Activated CD8-positive, alpha-beta T cell treated with anti-CD3 and anti-CD28 coated beads for 36 hours (primary cell): ENCODE data around the gene SLC35B1. TPM values are rescaled to one million over a fixed set of nuclear protein-coding genes. Genes with fewer than 3 reads are reported as not detected.
A peak's percentile ranks its signal among the peaks of the same experiment; 100 is the strongest.
"Not testable (repeated sequence)": the region's sequence is repeated elsewhere in the genome, so short reads cannot be mapped to it uniquely, and the experiment has no call there.

ENCODE experiments used
- ATAC-seq: fragments of 200-7000 bp; cut with Tn5 transposase; one replicate; pipeline ENCODE4 v1.10.0; 2021; ENCODE audit warnings: mild to moderate bottlenecking, moderate library complexity
- CTCF ChIA-PET: fragments of 350-600 bp; sonication (Branson Sonifier 250); formaldehyde crosslinking; loops from one replicate; lab custom pipeline; 2021; ENCODE audit warnings: antibody characterized with exemption; lab: Charles Lee
- POLR2A ChIA-PET: fragments of 350-600 bp; sonication (Branson Sonifier 250); formaldehyde crosslinking; loops from one replicate; lab custom pipeline; 2021; ENCODE audit warnings: antibody characterized with exemption; lab: Charles Lee
- DNase-seq: peaks from one replicate; pipeline ENCODE4 v3.0.0-alpha.2; 2020
- H3K27ac Mint-ChIP-seq: one replicate; pipeline ENCODE4 v1.8.0; 2021; ENCODE audit warnings: mild to moderate bottlenecking, mixed read lengths
- H3K27me3 Mint-ChIP-seq: one replicate; pipeline ENCODE4 v1.8.0; 2021; ENCODE audit warnings: mixed read lengths
- H3K36me3 Mint-ChIP-seq: one replicate; pipeline ENCODE4 v1.8.0; 2021; ENCODE audit warnings: low read depth, mixed read lengths
- H3K4me1 Mint-ChIP-seq: one replicate; pipeline ENCODE4 v1.8.0; 2021; ENCODE audit warnings: low read depth, mixed read lengths
- H3K4me3 Mint-ChIP-seq: one replicate; pipeline ENCODE4 v1.8.0; 2021; ENCODE audit warnings: mild to moderate bottlenecking, moderate library complexity, mixed read lengths
- H3K9me3 Mint-ChIP-seq: one replicate; pipeline ENCODE4 v1.8.0; 2021; ENCODE audit warnings: mixed read lengths
- intact Hi-C: fragments of 100-400 bp; cut with micrococcal nuclease; formaldehyde crosslinking; loops from one replicate; pipeline ENCODE4 v1.10.0; 2022
- total RNA-seq, 2 experiments: library from RNA; stranded (reverse); gene quantifications; one replicate each; pipeline ENCODE4 v1.2.3, GENCODE V29; 2021
- TF ChIP-seq, protein P1 (sequence below): fragments of 200-600 bp; IDR thresholded peaks from one replicate; pipeline ENCODE4 v1.8.0; 2022; ENCODE audit warnings: antibody characterized with exemption, mild to moderate bottlenecking

Gene SLC35B1
- total RNA-seq, 2 experiments from 2014 or later: 38.6 to 46.6 TPM

DNA sequence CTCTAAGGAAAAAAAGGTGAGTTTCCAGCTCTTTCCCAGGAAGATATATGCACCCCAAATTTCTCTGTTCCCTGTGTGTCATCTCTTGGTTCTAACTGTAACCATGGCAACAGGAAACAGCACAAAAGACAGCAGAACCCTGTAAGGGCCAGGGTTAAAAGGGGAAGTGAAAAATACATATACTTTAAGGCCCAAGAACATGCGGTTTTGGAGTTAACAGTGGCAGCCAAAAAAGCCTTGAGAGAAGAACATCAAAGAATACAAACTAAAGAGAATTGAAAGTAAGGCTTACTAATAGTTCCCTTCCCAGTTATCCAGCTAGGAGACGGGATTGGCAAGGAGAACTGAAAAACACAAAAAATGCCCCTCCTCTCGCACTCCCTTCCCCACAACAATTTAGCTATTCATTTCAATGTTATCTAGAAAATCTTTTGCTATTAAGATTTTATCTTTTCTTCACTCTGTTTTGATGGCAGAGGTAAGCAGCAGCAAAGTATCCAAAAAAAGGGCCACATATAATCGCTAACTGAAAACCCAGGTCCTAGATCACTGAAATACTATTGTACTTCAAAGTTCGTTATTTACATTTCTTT, 31.4 kb downstream of the SLC35B1 start:
- TF ChIP-seq, protein P1, sequence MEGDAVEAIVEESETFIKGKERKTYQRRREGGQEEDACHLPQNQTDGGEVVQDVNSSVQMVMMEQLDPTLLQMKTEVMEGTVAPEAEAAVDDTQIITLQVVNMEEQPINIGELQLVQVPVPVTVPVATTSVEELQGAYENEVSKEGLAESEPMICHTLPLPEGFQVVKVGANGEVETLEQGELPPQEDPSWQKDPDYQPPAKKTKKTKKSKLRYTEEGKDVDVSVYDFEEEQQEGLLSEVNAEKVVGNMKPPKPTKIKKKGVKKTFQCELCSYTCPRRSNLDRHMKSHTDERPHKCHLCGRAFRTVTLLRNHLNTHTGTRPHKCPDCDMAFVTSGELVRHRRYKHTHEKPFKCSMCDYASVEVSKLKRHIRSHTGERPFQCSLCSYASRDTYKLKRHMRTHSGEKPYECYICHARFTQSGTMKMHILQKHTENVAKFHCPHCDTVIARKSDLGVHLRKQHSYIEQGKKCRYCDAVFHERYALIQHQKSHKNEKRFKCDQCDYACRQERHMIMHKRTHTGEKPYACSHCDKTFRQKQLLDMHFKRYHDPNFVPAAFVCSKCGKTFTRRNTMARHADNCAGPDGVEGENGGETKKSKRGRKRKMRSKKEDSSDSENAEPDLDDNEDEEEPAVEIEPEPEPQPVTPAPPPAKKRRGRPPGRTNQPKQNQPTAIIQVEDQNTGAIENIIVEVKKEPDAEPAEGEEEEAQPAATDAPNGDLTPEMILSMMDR: no peak
- ChIA-PET POLR2A (interaction anchor here (0.7 to 1.0 kb wide), 3 partner anchors 15 to 173 kb away, joined by 3 to 4 read pairs (median 3); no protein-coding TSS in a partner anchor), CTCF (interaction anchor here (0.6 to 1.8 kb wide), 8 partner anchors 13 to 470 kb away, joined by 3 to 5 read pairs (median 3); partner anchors contain the start of gene NXPH3)
- Mint-ChIP-seq H3K4me3 (peak overlapping the region; percentile 94), H3K9me3 (peaks cover 4% of the 10 kb centered on the region), H3K27ac (peak overlapping the region; percentile 98), H3K4me1 (peaks cover 40% of the 10 kb centered on the region), H3K27me3 (no peaks in the 10 kb centered on the region), H3K36me3 (peaks cover 32% of the 10 kb centered on the region)
- peak; percentile 28 for DNase-seq
- intact Hi-C loops: no loop called here
- ATAC-seq: no peak

DNA sequence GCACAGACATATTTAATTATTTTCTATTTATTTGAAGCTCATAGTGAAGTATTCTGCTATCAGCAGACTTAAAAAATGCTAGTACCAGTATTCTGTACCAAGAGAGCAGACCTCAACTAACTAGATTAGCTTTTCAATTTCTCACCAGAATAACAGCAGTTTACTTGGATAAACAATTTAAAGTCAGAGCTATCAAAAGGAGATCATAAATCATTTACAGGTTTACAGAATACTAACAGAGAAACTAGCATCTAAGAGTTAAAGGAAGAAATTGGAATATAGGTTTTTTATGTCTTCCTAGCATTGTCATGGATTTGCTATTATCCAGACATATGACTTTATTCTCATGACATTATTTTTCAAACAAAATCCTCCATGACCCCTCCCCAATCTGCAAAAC, 33.3 kb downstream of the SLC35B1 start:
- TF ChIP-seq, protein P1: no peak
- peaks cover 4% of the 10 kb centered on the region for H3K9me3 Mint-ChIP-seq
- ChIA-PET CTCF (interaction anchor here (1.0 to 1.9 kb wide), 8 partner anchors 11 to 107 kb away, joined by 3 to 6 read pairs (median 4); partner anchors contain the start of gene SLC35B1), POLR2A (interaction anchor here (1.2 kb wide), 1 partner anchor 28 kb away, joined by 5 read pairs; no protein-coding TSS in a partner anchor)
- no peak overlapping the region for H3K4me3 Mint-ChIP-seq
- DNase-seq: no peak
- no peak for ATAC-seq
- H3K4me1 Mint-ChIP-seq: peaks cover 57% of the 10 kb centered on the region
- no peaks in the 10 kb centered on the region for H3K27me3 Mint-ChIP-seq
- peak overlapping the region; percentile 69 for H3K27ac Mint-ChIP-seq
- H3K36me3 Mint-ChIP-seq: peaks cover 33% of the 10 kb centered on the region
- intact Hi-C loops: no loop called here

DNA sequence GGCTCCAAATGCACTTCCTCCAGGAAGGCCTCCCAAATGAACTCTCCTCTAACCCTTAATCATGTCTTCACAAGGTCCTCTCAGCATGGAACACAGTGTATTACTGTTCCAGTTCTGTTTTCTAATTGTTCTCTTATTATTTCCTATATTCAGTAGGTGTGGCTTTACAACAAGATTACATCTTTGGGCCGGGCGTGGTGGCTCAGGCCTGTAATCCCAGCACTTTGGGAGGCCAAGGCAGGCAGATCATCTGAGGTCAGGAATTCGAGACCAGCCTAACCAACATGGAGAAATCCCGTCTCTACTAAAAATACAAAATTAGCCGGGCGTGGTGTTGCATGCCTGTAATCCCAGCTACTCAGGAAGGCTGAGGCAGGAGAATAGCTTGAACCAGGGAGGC, 34.1 kb downstream of the SLC35B1 start:
- H3K27ac Mint-ChIP-seq: peak overlapping the region; percentile 70

DNA sequence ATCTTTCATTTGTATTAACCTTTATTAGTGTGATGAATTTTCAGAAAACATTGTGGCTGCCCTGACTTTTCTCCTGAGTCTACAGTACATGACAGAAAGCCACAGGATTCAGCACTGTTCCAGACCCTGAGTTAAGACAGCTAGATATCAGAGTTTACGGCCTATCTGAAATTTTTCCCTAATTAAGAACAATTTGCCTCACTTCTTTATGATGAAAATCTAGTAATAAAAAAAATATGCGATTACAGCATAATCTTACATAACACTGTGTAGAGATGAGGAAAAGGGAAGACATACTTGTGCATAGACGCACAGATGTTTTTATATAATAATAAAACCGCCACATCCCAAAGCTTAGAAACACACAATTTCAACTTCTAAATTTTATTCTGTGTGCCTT, 37.1 kb downstream of the SLC35B1 start:
- no peak for DNase-seq
- no peaks in the 10 kb centered on the region for H3K9me3 Mint-ChIP-seq
- TF ChIP-seq, protein P1: no peak
- peak overlapping the region; percentile 52 for H3K27ac Mint-ChIP-seq
- peaks cover 58% of the 10 kb centered on the region for H3K4me1 Mint-ChIP-seq
- ChIA-PET CTCF (interaction anchor here (0.7 to 1.8 kb wide), 4 partner anchors 26 to 103 kb away, joined by 3 to 7 read pairs (median 4); no protein-coding TSS in a partner anchor), POLR2A (interaction anchor here (1.6 kb wide), 1 partner anchor 9 kb away, joined by 6 read pairs; no protein-coding TSS in a partner anchor)
- intact Hi-C loops: no loop called here
- H3K4me3 Mint-ChIP-seq: no peak overlapping the region
- H3K36me3 Mint-ChIP-seq: peaks cover 31% of the 10 kb centered on the region
- no peaks in the 10 kb centered on the region for H3K27me3 Mint-ChIP-seq
- no peak for ATAC-seq

More for the DNA sequence above, 34.1 kb downstream of the SLC35B1 start:
- H3K9me3 Mint-ChIP-seq, H3K27me3 Mint-ChIP-seq, ATAC-seq, intact Hi-C loops, DNase-seq, H3K4me3 Mint-ChIP-seq: not testable (repeated sequence)
- ChIA-PET CTCF (interaction anchor here (1.4 to 1.9 kb wide), 3 partner anchors 22 to 106 kb away, joined by 4 to 6 read pairs (median 5); no protein-coding TSS in a partner anchor), POLR2A (interaction anchor here (1.2 kb wide), 1 partner anchor 27 kb away, joined by 5 read pairs; no protein-coding TSS in a partner anchor)
- H3K36me3 Mint-ChIP-seq: peaks cover 33% of the 10 kb centered on the region
- peaks cover 57% of the 10 kb centered on the region for H3K4me1 Mint-ChIP-seq

DNA sequence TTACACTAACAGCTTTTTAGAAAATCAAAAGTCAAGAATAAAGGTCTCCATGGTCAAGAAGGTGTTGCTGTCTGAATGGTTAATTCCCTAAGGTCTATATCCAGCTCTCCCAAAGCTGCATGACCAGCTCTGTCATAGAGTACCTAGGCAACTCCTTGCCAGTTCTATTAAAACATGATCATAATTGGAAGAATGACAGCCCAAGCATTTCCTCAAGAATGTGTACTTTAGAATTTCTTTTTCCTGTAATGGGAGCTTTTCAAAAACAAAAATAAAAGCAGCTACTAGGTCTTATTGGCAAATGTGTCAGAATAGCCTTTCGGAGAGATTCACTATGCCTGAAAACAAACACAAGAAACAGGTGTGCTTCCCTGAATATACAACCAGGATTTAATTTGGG, 37.8 kb downstream of the SLC35B1 start:
- Mint-ChIP-seq H3K4me1 (peaks cover 53% of the 10 kb centered on the region), H3K9me3 (no peaks in the 10 kb centered on the region), H3K36me3 (peaks cover 25% of the 10 kb centered on the region), H3K27ac (peak overlapping the region; percentile 64), H3K27me3 (no peaks in the 10 kb centered on the region), H3K4me3 (no peak overlapping the region)
- intact Hi-C loops: no loop called here
- ChIA-PET POLR2A (no interaction called here), CTCF (interaction anchor here (0.9 to 1.8 kb wide), 4 partner anchors 20 to 100 kb away, joined by 3 to 7 read pairs (median 4); no protein-coding TSS in a partner anchor)
- TF ChIP-seq, protein P1: no peak
- ATAC-seq (no peak), DNase-seq (no peak)
